ENCODE measurements around the gene AHSA1. TPM values are rescaled to one million over a fixed set of nuclear protein-coding genes. Genes with fewer than 3 reads are reported as not detected.

Gene AHSA1
- total and polyA plus RNA-seq, 2 experiments from 2014 or later = 177 to 213 TPM

GRCh38 chr14:77478029-77478428, 20.1 kb downstream of the AHSA1 start (continued):
- TF ChIP-seq ZNF462 (CRISPR knock-in tag; IDR thresholded peaks at IDR 0.05) (no peak), CREB1 (CRISPR knock-in tag; IDR thresholded peaks at IDR 0.05; ENCODE audit: low read depth) (no peak), EZH2phosphoT487 (IDR thresholded peaks at IDR 0.05; ENCODE audit: unreplicated experiment) (no peak), ZNF331 (CRISPR knock-in tag; IDR thresholded peaks at IDR 0.05; ENCODE audit: low read depth) (no peak)

GRCh38 chr14:77478796-77479195, 20.9 kb downstream of the AHSA1 start:
- Histone ChIP-seq H3K27ac (ENCODE audit: low read depth) (no peak overlapping the region), H3K36me3 (ENCODE audit: insufficient read depth) (no peaks in the 10 kb centered on the region), H3K79me2 (replicated peaks; ENCODE audit: insufficient read depth) (no peaks in the 10 kb centered on the region), H3K27me3 (ENCODE audit: insufficient read depth) (no peaks in the 10 kb centered on the region), H3K4me2 (no peak overlapping the region), H3K4me1 (ENCODE audit: insufficient read depth) (no peaks in the 10 kb centered on the region), H3K4me3 (no peak overlapping the region), H3K9me2 (ENCODE audit: insufficient read depth) (no peaks in the 10 kb centered on the region), H4K20me1 (replicated peaks; ENCODE audit: insufficient read depth) (no peaks in the 10 kb centered on the region), H3F3A (replicated peaks; ENCODE audit: low read depth) (no peaks in the 10 kb centered on the region), H2AFZ (no peak overlapping the region)
- Mint-ChIP-seq H3K4me1 (peaks cover 13% of the 10 kb centered on the region), H3K36me3 (ENCODE audit: low read depth) (no peaks in the 10 kb centered on the region), H3K4me3 (no peak overlapping the region), H3K27me3 (ENCODE audit: insufficient read depth, low read depth, poor library complexity) (peaks cover 2% of the 10 kb centered on the region), H3K9me3 (no peaks in the 10 kb centered on the region), H3K27ac (no peak overlapping the region)
- ATAC-seq (no peak), DNase-seq (ENCODE audit: low spot score) (no peak)
- TF ChIP-seq STAT1 (IDR thresholded peaks at IDR 0.05; ENCODE audit: unreplicated experiment) (no peak), ZNF462 (CRISPR knock-in tag; IDR thresholded peaks at IDR 0.05) (no peak), ETS1 (IDR thresholded peaks at IDR 0.05) (no peak), JUNB (IDR thresholded peaks at IDR 0.05; ENCODE audit: unreplicated experiment) (no peak), EZH2 (IDR thresholded peaks at IDR 0.05; ENCODE audit: low read depth, unreplicated experiment) (no peak), CREB1 (CRISPR knock-in tag; IDR thresholded peaks at IDR 0.05; ENCODE audit: low read depth) (no peak)
